ENCODE data around the gene ELSPBP1.

The ELSPBP1 gene

DNA sequence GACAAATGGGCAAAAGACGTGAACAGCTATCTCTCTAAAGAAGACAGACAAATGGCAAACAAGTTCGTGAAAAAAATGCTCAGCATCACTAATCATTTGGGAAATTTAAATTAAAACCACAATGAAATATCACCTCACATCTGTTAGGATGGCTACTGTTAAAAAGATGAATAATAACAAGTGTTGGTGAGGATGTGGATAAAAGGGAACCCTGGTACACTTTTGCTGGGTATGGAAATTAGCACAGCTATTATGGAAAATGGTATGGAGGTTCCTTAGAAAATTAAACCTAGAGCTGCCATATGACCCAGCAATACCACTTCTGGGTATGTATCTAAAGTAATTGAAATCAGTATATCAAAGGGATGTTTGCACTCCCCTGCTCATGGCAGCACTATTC lies 42.3 kb downstream of the ELSPBP1 start:
- no peak for DNase-seq (ENCODE audit: insufficient read length, low spot score)
- no peak for TF ChIP-seq PAX5 (IDR thresholded peaks at IDR 0.05; ENCODE audit: insufficient read depth, low read length, severe bottlenecking)
- TF ChIP-seq POLR2A (IDR thresholded peaks at IDR 0.05; ENCODE audit: low read depth, low read length), result no peak
- TF ChIP-seq TAF1 (IDR thresholded peaks at IDR 0.05; ENCODE audit: low read depth, low read length), result no peak
- no peak for TF ChIP-seq POLR2AphosphoS5 (IDR thresholded peaks at IDR 0.05; ENCODE audit: low read depth, low read length)
- no peak for TF ChIP-seq SPI1 (IDR thresholded peaks at IDR 0.05; ENCODE audit: low read depth, low read length)
- TF ChIP-seq POU2F2 (IDR thresholded peaks at IDR 0.05; ENCODE audit: low read depth, low read length), result no peak
- no peak for FAIRE-seq

DNA sequence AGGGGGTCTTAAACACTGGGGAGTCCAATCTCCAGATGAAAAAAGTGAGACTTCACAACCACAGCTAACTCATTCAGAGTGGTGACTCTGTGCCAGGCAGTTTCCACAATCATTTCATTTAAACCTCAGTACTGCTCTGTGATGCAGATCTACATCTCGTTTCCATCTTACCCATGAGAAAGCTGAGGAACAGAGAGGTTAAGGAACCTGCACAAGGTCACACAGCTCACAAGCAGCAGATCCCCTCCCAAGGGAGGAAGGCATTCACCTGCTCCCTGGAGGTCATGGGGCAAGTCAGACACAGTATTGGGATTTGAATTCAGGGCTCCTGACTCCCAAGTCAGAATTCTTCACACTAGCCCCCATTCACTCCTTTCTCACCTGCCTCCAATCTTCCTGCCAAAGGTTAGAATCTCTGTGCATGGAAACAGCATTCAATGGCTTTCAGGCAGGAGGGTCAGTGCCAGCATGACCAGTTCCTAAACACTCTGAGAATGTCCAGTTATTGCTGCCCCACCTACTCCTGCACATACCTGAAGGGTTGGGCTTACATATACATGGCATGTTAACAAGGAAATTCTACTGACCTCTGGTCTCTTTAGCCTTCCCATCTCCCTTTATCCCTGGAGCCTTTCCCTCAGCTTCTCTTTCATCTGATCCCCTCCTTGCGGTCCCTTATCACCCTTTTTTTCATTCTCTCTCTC lies 47.6 kb downstream of the ELSPBP1 start:
- no peak for FAIRE-seq
- no peak for DNase-seq (ENCODE audit: insufficient read length, low spot score)
- no peak for TF ChIP-seq POLR2A (IDR thresholded peaks at IDR 0.05; ENCODE audit: low read depth, low read length)
- no peak for TF ChIP-seq PAX5 (IDR thresholded peaks at IDR 0.05; ENCODE audit: insufficient read depth, low read length, severe bottlenecking)
- TF ChIP-seq POU2F2 (IDR thresholded peaks at IDR 0.05; ENCODE audit: low read depth, low read length), result no peak
- no peak for TF ChIP-seq SPI1 (IDR thresholded peaks at IDR 0.05; ENCODE audit: low read depth, low read length)
- no peak for TF ChIP-seq TAF1 (IDR thresholded peaks at IDR 0.05; ENCODE audit: low read depth, low read length)
- TF ChIP-seq POLR2AphosphoS5 (IDR thresholded peaks at IDR 0.05; ENCODE audit: low read depth, low read length), result no peak

GRCh38 chr19:48043675-48044258 lies 49.3 kb downstream of the ELSPBP1 start, which contains the start of gene CABP5:
Gene CABP5 (minus strand): TSS chr19:48044079. CDS start chr19:48043922, 157 bp downstream.
- FAIRE-seq (no peak), DNase-seq (ENCODE audit: insufficient read length, low spot score) (no peak)
- TF ChIP-seq PAX5 (IDR thresholded peaks at IDR 0.05; ENCODE audit: insufficient read depth, low read length, severe bottlenecking) (no peak), POLR2AphosphoS5 (IDR thresholded peaks at IDR 0.05; ENCODE audit: low read depth, low read length) (no peak), SPI1 (IDR thresholded peaks at IDR 0.05; ENCODE audit: low read depth, low read length) (no peak), POLR2A (IDR thresholded peaks at IDR 0.05; ENCODE audit: low read depth, low read length) (no peak), POU2F2 (IDR thresholded peaks at IDR 0.05; ENCODE audit: low read depth, low read length) (no peak), TAF1 (IDR thresholded peaks at IDR 0.05; ENCODE audit: low read depth, low read length) (no peak)

- no peak for TF ChIP-seq POU2F2 (IDR thresholded peaks at IDR 0.05; ENCODE audit: low read depth, low read length)
- no peak for TF ChIP-seq TAF1 (IDR thresholded peaks at IDR 0.05; ENCODE audit: low read depth, low read length)
- no peak for TF ChIP-seq PAX5 (IDR thresholded peaks at IDR 0.05; ENCODE audit: insufficient read depth, low read length, severe bottlenecking)
- no peak for TF ChIP-seq SPI1 (IDR thresholded peaks at IDR 0.05; ENCODE audit: low read depth, low read length)
- TF ChIP-seq POLR2A (IDR thresholded peaks at IDR 0.05; ENCODE audit: low read depth, low read length), result no peak
- TF ChIP-seq POLR2AphosphoS5 (IDR thresholded peaks at IDR 0.05; ENCODE audit: low read depth, low read length), result no peak
- FAIRE-seq, result no peak
- DNase-seq (ENCODE audit: insufficient read length, low spot score), result no peak
Measured at GRCh38 chr19:48044561-48044960, 50.1 kb downstream of the ELSPBP1 start.

DNA sequence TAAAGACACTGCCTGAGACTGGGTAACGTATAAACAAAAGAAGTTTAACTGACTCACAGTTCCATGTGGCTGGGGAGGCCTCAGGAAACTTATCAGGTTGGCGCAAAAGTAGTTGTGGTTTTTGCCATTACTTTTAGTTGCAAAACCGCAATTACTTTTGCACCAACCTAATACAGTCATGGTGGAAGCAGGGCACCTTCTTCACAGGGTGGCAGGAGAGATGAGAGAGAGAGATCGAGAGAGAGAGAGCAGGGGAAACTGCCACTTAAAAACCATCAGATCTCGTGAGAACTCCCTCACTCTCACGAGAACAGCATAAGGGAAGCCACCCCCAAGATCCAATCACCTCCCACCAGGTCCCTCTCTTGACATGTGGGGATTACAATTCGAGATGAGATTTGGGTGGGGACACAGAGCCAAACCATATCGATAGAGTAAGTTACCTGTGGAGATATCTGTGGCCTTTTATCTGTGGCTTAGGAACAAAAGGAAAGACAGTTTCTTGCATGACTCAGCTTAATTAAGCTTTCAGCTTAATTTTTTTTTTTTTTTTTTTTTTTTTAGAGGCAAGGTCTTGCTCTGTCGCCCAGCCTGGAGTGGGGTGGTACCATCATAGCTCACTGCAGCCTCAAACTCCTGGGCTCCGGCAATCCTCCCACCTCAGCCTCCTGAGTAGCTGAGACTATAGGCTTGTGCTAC lies 57.1 kb downstream of the ELSPBP1 start:
- no peak for FAIRE-seq
- TF ChIP-seq TAF1 (IDR thresholded peaks at IDR 0.05; ENCODE audit: low read depth, low read length), result no peak
- no peak for TF ChIP-seq POU2F2 (IDR thresholded peaks at IDR 0.05; ENCODE audit: low read depth, low read length)
- no peak for TF ChIP-seq POLR2A (IDR thresholded peaks at IDR 0.05; ENCODE audit: low read depth, low read length)
- TF ChIP-seq PAX5 (IDR thresholded peaks at IDR 0.05; ENCODE audit: insufficient read depth, low read length, severe bottlenecking), result no peak
- TF ChIP-seq SPI1 (IDR thresholded peaks at IDR 0.05; ENCODE audit: low read depth, low read length), result no peak
- no peak for TF ChIP-seq POLR2AphosphoS5 (IDR thresholded peaks at IDR 0.05; ENCODE audit: low read depth, low read length)
- no peak for DNase-seq (ENCODE audit: insufficient read length, low spot score)

- TF ChIP-seq POU2F2 (IDR thresholded peaks at IDR 0.05; ENCODE audit: low read depth, low read length) (no peak), TAF1 (IDR thresholded peaks at IDR 0.05; ENCODE audit: low read depth, low read length) (no peak), POLR2A (IDR thresholded peaks at IDR 0.05; ENCODE audit: low read depth, low read length) (no peak), SPI1 (IDR thresholded peaks at IDR 0.05; ENCODE audit: low read depth, low read length) (no peak), PAX5 (IDR thresholded peaks at IDR 0.05; ENCODE audit: insufficient read depth, low read length, severe bottlenecking) (no peak), POLR2AphosphoS5 (IDR thresholded peaks at IDR 0.05; ENCODE audit: low read depth, low read length) (no peak)
- DNase-seq (ENCODE audit: insufficient read length, low spot score) (no peak), FAIRE-seq (no peak)
Measured at GRCh38 chr19:48053076-48053475, 58.6 kb downstream of the ELSPBP1 start.

DNA sequence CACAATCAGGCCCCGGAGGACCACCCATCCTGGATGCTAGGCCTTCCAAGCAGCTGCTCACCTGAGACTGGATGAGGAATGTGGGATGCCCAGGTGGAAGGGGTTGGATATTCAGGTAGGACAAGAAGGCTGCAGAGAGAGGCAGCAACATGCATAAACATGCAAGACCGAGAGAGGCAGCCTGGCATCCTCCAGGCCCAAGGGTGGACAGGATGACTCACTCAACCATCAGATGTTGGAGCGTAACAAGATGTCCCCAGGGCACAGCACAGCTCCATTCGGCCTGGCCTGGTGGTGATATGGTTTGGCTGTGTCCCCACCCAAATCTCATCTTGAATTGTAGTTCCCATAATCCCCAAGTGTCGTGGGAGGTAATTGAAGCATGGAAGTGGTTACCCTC lies 59.4 kb downstream of the ELSPBP1 start:
- DNase-seq (ENCODE audit: insufficient read length, low spot score), result no peak
- FAIRE-seq, result no peak
- TF ChIP-seq POLR2AphosphoS5 (IDR thresholded peaks at IDR 0.05; ENCODE audit: low read depth, low read length) (no peak), POU2F2 (IDR thresholded peaks at IDR 0.05; ENCODE audit: low read depth, low read length) (no peak), SPI1 (IDR thresholded peaks at IDR 0.05; ENCODE audit: low read depth, low read length) (no peak), TAF1 (IDR thresholded peaks at IDR 0.05; ENCODE audit: low read depth, low read length) (no peak), PAX5 (IDR thresholded peaks at IDR 0.05; ENCODE audit: insufficient read depth, low read length, severe bottlenecking) (no peak)

GRCh38 chr19:48059331-48059730 lies 64.9 kb downstream of the ELSPBP1 start:
- DNase-seq (ENCODE audit: insufficient read length, low spot score) (no peak), FAIRE-seq (no peak)
- TF ChIP-seq POLR2A (IDR thresholded peaks at IDR 0.05; ENCODE audit: low read depth, low read length) (no peak), POU2F2 (IDR thresholded peaks at IDR 0.05; ENCODE audit: low read depth, low read length) (no peak), POLR2AphosphoS5 (IDR thresholded peaks at IDR 0.05; ENCODE audit: low read depth, low read length) (no peak), TAF1 (IDR thresholded peaks at IDR 0.05; ENCODE audit: low read depth, low read length) (no peak), PAX5 (IDR thresholded peaks at IDR 0.05; ENCODE audit: insufficient read depth, low read length, severe bottlenecking) (no peak), SPI1 (IDR thresholded peaks at IDR 0.05; ENCODE audit: low read depth, low read length) (no peak)

GRCh38 chr19:48060381-48060780 lies 65.9 kb downstream of the ELSPBP1 start:
- TF ChIP-seq TAF1 (IDR thresholded peaks at IDR 0.05; ENCODE audit: low read depth, low read length), result no peak
- no peak for TF ChIP-seq POU2F2 (IDR thresholded peaks at IDR 0.05; ENCODE audit: low read depth, low read length)
- TF ChIP-seq SPI1 (IDR thresholded peaks at IDR 0.05; ENCODE audit: low read depth, low read length), result no peak
- no peak for TF ChIP-seq PAX5 (IDR thresholded peaks at IDR 0.05; ENCODE audit: insufficient read depth, low read length, severe bottlenecking)
- no peak for TF ChIP-seq POLR2AphosphoS5 (IDR thresholded peaks at IDR 0.05; ENCODE audit: low read depth, low read length)
- no peak for DNase-seq (ENCODE audit: insufficient read length, low spot score)
- no peak for FAIRE-seq

All from GM12891 (cell line).